G401.6 (cell line): ENCODE measurements around the gene NAPA.

ENCODE experiments used
- FAIRE-seq: peaks from 2 replicates; lab custom pipeline; 2012; peaks lifted over from hg19 to GRCh38; lab: Jason Lieb, UNC

The NAPA gene

GRCh38 chr19:47499863-47500830 is 14.7 kb downstream of the NAPA start:
- FAIRE-seq, result no peak

GRCh38 chr19:47499371-47499770 is 15.5 kb downstream of the NAPA start:
- no peak for FAIRE-seq

GRCh38 chr19:47498561-47498960 is 16.3 kb downstream of the NAPA start:
- FAIRE-seq, result no peak

- FAIRE-seq, result no peak
Observed at GRCh38 chr19:47497821-47498520, 16.9 kb downstream of the NAPA start.

GRCh38 chr19:47497050-47497766 is 17.7 kb downstream of the NAPA start:
- FAIRE-seq, result no peak

- FAIRE-seq, result no peak
Observed at GRCh38 chr19:47495478-47496372, 19.1 kb downstream of the NAPA start.

- no peak for FAIRE-seq
Observed at GRCh38 chr19:47494729-47495128, 20.1 kb downstream of the NAPA start.

- FAIRE-seq, result no peak
Observed at GRCh38 chr19:47494211-47494547, 20.7 kb downstream of the NAPA start.

GRCh38 chr19:47493378-47494210 is 21.3 kb downstream of the NAPA start:
- no peak for FAIRE-seq

- no peak for FAIRE-seq
Observed at GRCh38 chr19:47492571-47493377, 22.1 kb downstream of the NAPA start.

- no peak for FAIRE-seq
Observed at GRCh38 chr19:47492137-47492533, 22.7 kb downstream of the NAPA start.

- FAIRE-seq, result no peak
Observed at GRCh38 chr19:47491358-47492136, 23.3 kb downstream of the NAPA start.

GRCh38 chr19:47490847-47491246 is 24.0 kb downstream of the NAPA start:
- FAIRE-seq, result no peak

- FAIRE-seq, result no peak
Observed at GRCh38 chr19:47490031-47490430, 24.8 kb downstream of the NAPA start.

- no peak for FAIRE-seq
Observed at GRCh38 chr19:47489072-47489914, 25.6 kb downstream of the NAPA start.

GRCh38 chr19:47487551-47488515 is 27.0 kb downstream of the NAPA start:
- FAIRE-seq, result no peak

GRCh38 chr19:47486900-47487299 is 28.0 kb downstream of the NAPA start:
- no peak for FAIRE-seq
